Kidney (tissue), 14 donors: ENCODE results near the gene POU2F1. TPM values are rescaled to one million over a fixed set of nuclear protein-coding genes. Genes with fewer than 3 reads are reported as not detected.
A peak's percentile ranks its signal among the peaks of the same experiment; 100 is the strongest.

Experiments
- DNase-seq, 5 donors: peaks; one replicate each; pipeline ENCODE4 v3.0.0-alpha.2; 2013 to 2020
- FAIRE-seq: peaks from 2 replicates; lab custom pipeline; 2012; peaks lifted over from hg19 to GRCh38; lab: Jason Lieb, UNC
- H3K27ac ChIP-seq, 2 donors: one replicate each; pipeline ENCODE4 v1.7.0; 2013; ENCODE audit warnings: low read depth in 2 of 2, low read length in 2 of 2, inconsistent platforms in 1 of 2
- H3K27me3 ChIP-seq: one replicate; pipeline ENCODE4 v1.7.1; 2013; ENCODE audit warnings: low read length, inconsistent platforms; ENCODE audit not compliant: control insufficient read depth, insufficient read depth
- H3K36me3 ChIP-seq, 3 donors: one replicate each; pipeline versions ENCODE4 v1.7.0 to v1.7.1; 2013; ENCODE audit warnings: low read length in 3 of 3, control low read depth in 1 of 3, inconsistent platforms in 1 of 3; ENCODE audit not compliant: insufficient read depth in 3 of 3, control insufficient read depth in 2 of 3
- H3K4me1 ChIP-seq, 3 donors: one replicate each; pipeline versions ENCODE4 v1.7.0 to v1.7.1; 2013; ENCODE audit warnings: low read length in 3 of 3, inconsistent platforms in 1 of 3, low read depth in 1 of 3; ENCODE audit not compliant: control insufficient read depth in 2 of 3, insufficient read depth in 2 of 3
- H3K4me3 ChIP-seq, 3 donors: one replicate each; pipeline versions ENCODE4 v1.7.0 to v1.8.1; 2013; ENCODE audit warnings: low read length in 3 of 3, control low read depth in 1 of 3, inconsistent platforms in 1 of 3
- H3K9ac ChIP-seq, 3 donors: one replicate each; pipeline versions ENCODE4 v1.7.0 to v1.7.1; 2013; ENCODE audit warnings: low read length in 3 of 3, control low read depth in 1 of 3, inconsistent platforms in 1 of 3
- H3K9me3 ChIP-seq, 3 donors: one replicate each; pipeline versions ENCODE4 v1.7.0 to v1.7.1; 2013; ENCODE audit warnings: low read length in 3 of 3, control low read depth in 1 of 3, inconsistent platforms in 1 of 3; ENCODE audit not compliant: control insufficient read depth in 2 of 3, insufficient read depth in 1 of 3
- intact Hi-C: fragments of 100-400 bp; cut with DNase I; formaldehyde crosslinking; loops from one replicate; pipeline ENCODE4 v1.11.1; 2022
- polyA plus RNA-seq: library from polyadenylated mRNA; stranded (reverse); fragments of 350-450 nt; fragmentation: Illumina TruSeq; extraction: RNeasy Lipid Tissue Mini Kit (QIAGEN cat#74804); gene quantifications from one replicate; pipeline ENCODE4 v1.2.3, GENCODE V29; 2014; ENCODE audit warnings: low read depth, low replicate concordance; ENCODE audit not compliant: insufficient read depth
- total RNA-seq: library from RNA; stranded (reverse); fragmentation: NEBNext Ultra II Directional; extraction: Animal tissue kit (Norgen Biotek cat#: 25700); gene quantifications from one replicate; pipeline ENCODE4 v1.2.1, GENCODE V29; 2021
- TF ChIP-seq, protein P1 (sequence below): IDR thresholded peaks from 3 replicates; pipeline ENCODE4 v1.5.1; 2012; ENCODE audit warnings: mild to moderate bottlenecking, moderate library complexity, borderline replicate concordance; ENCODE audit not compliant: insufficient read depth; ENCODE audit errors: extremely low read depth
- donor health status: control.
- donor health status: control.
- donor health status: control.
- donor health status: control.
- donor health status: control.
- donor health status: DM: yes; HTN: yes; CAD: no.
- donor health status: Normal renal cell carcinoma (clear cell type).

POU2F1 gene
- total and polyA plus RNA-seq, 2 donors from 2014 or later, result 1.9 to 25.2 TPM

- intact Hi-C loops, result no loop called here
- Histone ChIP-seq H3K27me3 (no peaks in the 10 kb centered on the region), H3K9ac (no peak overlapping the region), H3K4me3 (no peak overlapping the region), H3K9me3 (no peaks in the 10 kb centered on the region), H3K36me3 (no peaks in the 10 kb centered on the region), H3K27ac (no peak overlapping the region), H3K4me1 (peaks cover 0 to 2% (median 0%) of the 10 kb centered on the region in 3 donors)
- FAIRE-seq, result no peak
- TF ChIP-seq, protein P1, sequence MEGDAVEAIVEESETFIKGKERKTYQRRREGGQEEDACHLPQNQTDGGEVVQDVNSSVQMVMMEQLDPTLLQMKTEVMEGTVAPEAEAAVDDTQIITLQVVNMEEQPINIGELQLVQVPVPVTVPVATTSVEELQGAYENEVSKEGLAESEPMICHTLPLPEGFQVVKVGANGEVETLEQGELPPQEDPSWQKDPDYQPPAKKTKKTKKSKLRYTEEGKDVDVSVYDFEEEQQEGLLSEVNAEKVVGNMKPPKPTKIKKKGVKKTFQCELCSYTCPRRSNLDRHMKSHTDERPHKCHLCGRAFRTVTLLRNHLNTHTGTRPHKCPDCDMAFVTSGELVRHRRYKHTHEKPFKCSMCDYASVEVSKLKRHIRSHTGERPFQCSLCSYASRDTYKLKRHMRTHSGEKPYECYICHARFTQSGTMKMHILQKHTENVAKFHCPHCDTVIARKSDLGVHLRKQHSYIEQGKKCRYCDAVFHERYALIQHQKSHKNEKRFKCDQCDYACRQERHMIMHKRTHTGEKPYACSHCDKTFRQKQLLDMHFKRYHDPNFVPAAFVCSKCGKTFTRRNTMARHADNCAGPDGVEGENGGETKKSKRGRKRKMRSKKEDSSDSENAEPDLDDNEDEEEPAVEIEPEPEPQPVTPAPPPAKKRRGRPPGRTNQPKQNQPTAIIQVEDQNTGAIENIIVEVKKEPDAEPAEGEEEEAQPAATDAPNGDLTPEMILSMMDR, result no peak
- DNase-seq, result no peak
Observed at GRCh38 chr1:167294528-167294927, 73.8 kb downstream of the POU2F1 start.

- TF ChIP-seq, protein P1, result no peak
- Histone ChIP-seq H3K27me3 (no peaks in the 10 kb centered on the region), H3K9me3 (no peaks in the 10 kb centered on the region), H3K4me3 (no peak overlapping the region), H3K36me3 (no peaks in the 10 kb centered on the region), H3K27ac (no peak overlapping the region), H3K4me1 (peaks cover 0 to 2% (median 0%) of the 10 kb centered on the region in 3 donors), H3K9ac (no peak overlapping the region)
- FAIRE-seq (no peak), DNase-seq (no peak)
- intact Hi-C loops, result no loop called here
Observed at GRCh38 chr1:167297222-167298214, 76.8 kb downstream of the POU2F1 start.

DNA sequence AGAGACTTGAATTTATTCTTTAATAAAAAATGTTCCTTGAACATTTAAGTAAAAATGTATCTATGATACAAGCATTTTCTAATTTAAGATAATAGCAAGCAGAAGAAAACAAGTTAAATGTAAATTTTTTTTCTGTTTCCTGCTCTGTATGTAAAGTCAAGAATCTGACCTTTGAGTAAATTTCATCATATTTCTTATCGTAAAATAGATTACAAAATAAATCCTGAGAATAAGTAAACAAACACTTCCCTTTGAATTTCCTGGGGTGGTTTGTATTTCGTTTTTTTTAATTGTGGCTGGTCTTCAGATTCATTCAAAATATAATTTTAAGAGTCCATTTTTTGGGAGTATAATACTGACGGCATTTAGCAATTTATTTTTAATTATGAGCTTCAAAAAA, 77.6 kb downstream of the POU2F1 start:
- no peaks in the 10 kb centered on the region for H3K36me3 ChIP-seq
- no peak overlapping the region for H3K4me3 ChIP-seq
- H3K4me1 ChIP-seq, result peaks cover 0 to 2% (median 0%) of the 10 kb centered on the region in 3 donors
- intact Hi-C loops, result no loop called here
- DNase-seq (no peak), FAIRE-seq (peak; percentile 44)
- TF ChIP-seq, protein P1, result no peak
- no peak overlapping the region for H3K27ac ChIP-seq
- no peak overlapping the region for H3K9ac ChIP-seq
- no peaks in the 10 kb centered on the region for H3K27me3 ChIP-seq
- no peaks in the 10 kb centered on the region for H3K9me3 ChIP-seq
